HPDE6-E6E7 (cell line): ENCODE measurements around the gene RIBC2.
"Not testable (repeated sequence)": the region's sequence is repeated elsewhere in the genome, so short reads cannot be mapped to it uniquely, and the experiment has no call there.

Experiments
- DNase-seq: peaks from one replicate; pipeline ENCODE4 v3.0.0; 2011; ENCODE audit warnings: missing footprints; ENCODE audit errors: extremely low spot score

Gene RIBC2

DNA sequence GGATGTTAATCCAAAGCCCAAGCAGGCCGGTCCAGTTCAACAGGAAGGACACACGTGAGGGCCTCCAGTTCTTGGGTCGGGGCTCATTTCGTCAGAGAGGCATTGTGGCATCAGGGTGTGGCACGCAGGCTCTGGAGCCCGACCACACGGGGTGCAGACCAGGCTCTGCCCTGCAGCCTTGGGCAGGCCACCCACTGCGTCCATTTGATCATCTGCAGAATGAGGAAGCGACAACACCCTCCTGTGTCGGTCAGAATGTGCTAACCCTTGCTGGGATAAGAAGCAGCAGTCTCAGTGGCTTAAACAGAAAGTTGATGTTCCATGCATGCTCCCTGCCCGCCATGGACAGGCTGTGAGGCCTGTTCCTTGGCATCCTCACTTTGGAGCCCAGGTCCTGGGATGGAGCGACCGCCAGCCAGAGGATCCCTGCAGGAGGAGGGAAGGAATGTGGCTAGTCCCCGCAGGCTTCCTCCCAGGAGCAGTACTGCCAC, 10.8 kb downstream of the RIBC2 start:
- peak; percentile 27 for DNase-seq

GRCh38 chr22:45425101-45425500, 11.6 kb downstream of the RIBC2 start:
- DNase-seq, result no peak

- no peak for DNase-seq
These were observed 12.2 kb downstream of the RIBC2 start for GRCh38 chr22:45425531-45426265.

- no peak for DNase-seq
These were observed 12.9 kb downstream of the RIBC2 start for GRCh38 chr22:45426387-45426786.

GRCh38 chr22:45427114-45427513, 13.6 kb downstream of the RIBC2 start:
- no peak for DNase-seq

- no peak for DNase-seq
These were observed 15.2 kb downstream of the RIBC2 start for GRCh38 chr22:45428391-45429385.

GRCh38 chr22:45429424-45429823, 15.9 kb downstream of the RIBC2 start:
- DNase-seq, result no peak

GRCh38 chr22:45429981-45430775, 16.7 kb downstream of the RIBC2 start:
- DNase-seq, result no peak

- no peak for DNase-seq
These were observed 17.4 kb downstream of the RIBC2 start for GRCh38 chr22:45430871-45431270.

GRCh38 chr22:45434981-45435380, 21.5 kb downstream of the RIBC2 start:
- no peak for DNase-seq

DNA sequence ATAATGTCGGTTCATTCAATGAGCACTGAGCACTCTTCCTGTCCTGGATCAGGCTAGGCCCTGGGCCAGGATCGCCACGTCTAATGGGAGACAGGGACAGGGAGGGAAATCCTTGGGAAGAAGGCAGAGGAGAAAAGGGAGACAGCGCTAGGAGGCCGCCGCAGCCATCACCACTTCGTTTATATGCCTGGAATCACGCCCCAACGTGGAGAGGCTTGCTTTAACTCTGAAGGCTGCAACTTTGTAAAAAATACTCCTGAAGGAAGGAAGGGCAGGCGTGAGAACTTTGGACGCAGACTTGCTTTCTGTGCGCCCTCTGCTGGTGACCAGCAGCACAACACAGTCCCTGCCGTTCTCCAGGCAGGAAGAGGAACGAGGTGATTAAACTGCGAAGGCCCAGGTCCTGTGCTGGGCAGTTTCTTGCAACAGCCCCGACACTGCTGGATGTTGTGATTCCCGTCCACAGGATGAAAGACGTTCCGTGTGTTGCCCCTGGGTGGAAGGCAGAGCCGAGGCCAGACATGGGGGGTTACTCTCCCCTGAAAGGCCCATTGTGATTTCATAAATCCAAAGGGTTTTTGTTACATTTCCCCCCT, 22.1 kb downstream of the RIBC2 start:
- DNase-seq, result peak; percentile 72

DNA sequence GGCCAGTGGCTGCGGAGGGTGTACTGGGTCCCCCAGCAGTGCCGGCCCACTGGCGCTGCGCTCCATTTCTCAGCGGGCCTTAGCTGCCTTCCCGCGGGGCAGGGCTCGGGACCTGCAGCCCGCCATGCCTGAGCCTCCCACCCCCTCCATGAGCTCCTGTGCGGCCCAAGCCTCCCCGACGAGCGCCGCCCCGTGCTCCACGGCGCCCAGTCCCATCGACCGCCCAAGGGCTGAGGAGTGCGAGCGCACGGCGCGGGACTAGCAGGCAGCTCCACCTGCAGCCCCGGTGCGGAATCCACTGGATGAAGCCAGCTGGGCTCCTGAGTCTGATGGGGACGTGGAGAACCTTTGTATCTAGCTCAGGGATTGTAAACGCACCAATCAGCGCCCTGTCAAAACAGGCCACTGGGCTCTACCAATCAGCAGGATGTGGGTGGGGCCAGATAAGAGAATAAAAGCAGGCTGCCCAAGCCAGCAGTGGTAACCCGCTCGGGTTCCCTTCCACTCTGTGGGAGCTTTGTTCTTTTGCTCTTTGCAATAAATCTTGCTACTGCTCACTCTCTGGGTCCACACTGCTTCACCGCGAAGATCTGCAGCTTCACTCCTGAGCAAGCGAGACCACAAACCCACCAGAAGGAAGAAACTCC, 23.5 kb downstream of the RIBC2 start:
- not testable (repeated sequence) for DNase-seq

- DNase-seq, result no peak
These were observed 24.8 kb downstream of the RIBC2 start for GRCh38 chr22:45438336-45438735.

DNA sequence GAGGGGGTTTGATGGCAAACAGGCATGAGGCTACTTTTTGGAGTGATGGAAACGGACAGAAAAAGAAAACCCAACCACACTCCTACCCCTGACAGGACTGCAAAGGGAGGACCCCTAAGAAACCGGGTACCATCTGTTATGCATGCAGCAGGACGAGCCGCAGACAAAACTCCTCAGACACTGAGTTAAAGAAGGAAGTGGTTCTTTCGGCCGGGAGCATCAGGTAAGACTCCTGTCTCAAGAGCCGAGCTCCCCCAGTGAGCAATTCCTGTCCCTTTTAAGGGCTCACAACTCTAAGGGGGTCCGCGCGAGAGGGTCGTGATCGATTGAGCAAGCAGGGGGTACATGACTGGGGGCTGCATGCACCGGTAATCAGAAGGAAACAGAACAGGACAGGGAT, 27.2 kb downstream of the RIBC2 start:
- DNase-seq, result not testable (repeated sequence)

DNA sequence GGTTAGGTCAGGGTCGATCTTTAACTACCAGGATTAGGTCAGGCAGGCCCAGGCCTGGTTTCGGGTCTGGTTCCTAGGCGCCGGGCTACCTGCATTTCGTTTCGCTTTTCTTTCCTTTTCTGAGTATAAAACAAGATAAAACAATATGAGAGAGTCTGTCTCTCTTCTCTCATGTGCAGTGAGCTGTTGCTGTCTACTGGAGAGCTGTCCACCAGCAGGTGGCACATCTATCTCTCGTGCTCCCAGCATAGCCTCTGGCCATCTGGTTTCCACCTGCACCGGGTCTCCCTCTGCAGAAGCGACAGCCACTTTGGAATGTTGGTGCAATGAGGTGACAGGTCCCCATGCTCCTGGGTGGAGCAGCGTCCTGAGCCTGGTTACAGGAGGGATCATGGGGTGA, 27.6 kb downstream of the RIBC2 start:
- DNase-seq, result peak; percentile 66

- no peak for DNase-seq
These were observed 28.6 kb downstream of the RIBC2 start for GRCh38 chr22:45442116-45442515.

GRCh38 chr22:45444168-45444567, 30.7 kb downstream of the RIBC2 start:
- DNase-seq, result no peak

- no peak for DNase-seq
These were observed 31.7 kb downstream of the RIBC2 start for GRCh38 chr22:45445031-45445710.

DNA sequence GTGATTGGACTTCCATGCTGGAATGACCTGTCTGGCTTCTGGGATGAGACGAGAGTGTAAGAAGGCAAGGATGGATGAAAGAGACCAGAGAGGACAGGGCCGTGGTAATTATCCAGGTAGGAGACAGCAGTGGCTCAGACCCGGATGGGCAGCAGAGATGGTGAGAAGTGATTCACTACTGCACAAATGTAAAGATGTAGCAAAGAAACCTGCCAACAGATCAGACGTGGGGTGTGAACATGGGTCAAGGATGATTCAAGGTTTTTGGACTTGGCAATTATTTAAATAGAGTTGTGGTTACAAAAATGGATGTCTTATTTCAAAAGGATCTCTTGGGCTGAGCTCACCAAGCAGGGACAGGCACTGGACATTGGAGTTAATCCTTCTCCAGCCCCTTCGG, 32.7 kb downstream of the RIBC2 start:
- no peak for DNase-seq

DNA sequence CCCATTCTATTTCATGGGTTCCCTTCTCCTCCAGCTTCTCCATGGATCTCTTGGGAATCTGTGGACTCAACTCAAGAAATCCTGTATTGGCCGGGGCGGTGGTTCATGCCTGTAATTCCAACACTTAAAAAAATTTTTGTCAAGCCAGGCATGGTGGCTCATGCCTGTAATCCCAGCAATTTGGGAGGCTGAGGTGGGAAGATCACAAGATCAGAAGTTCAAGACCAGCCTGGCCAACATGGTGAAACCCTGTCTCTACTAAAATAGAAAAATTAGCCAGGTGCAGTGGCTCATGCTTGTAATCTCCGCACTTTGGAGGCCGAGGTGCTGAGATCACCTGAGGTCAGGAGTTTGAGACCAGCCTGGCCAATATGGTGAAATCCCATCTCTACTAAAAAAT, 34.1 kb downstream of the RIBC2 start:
- not testable (repeated sequence) for DNase-seq
